GM18868 (cell line): ENCODE measurements around the gene LAMTOR1.
"Not testable (repeated sequence)": the region's sequence is repeated elsewhere in the genome, so short reads cannot be mapped to it uniquely, and the experiment has no call there.

Experiments used
- ATAC-seq: cut with Tn5 transposase; IDR thresholded peaks from one replicate; pipeline ENCODE4 v1.9.1; 2021; ENCODE audit warnings: mild to moderate bottlenecking, moderate library complexity; ENCODE audit not compliant: unreplicated experiment

The LAMTOR1 gene

DNA sequence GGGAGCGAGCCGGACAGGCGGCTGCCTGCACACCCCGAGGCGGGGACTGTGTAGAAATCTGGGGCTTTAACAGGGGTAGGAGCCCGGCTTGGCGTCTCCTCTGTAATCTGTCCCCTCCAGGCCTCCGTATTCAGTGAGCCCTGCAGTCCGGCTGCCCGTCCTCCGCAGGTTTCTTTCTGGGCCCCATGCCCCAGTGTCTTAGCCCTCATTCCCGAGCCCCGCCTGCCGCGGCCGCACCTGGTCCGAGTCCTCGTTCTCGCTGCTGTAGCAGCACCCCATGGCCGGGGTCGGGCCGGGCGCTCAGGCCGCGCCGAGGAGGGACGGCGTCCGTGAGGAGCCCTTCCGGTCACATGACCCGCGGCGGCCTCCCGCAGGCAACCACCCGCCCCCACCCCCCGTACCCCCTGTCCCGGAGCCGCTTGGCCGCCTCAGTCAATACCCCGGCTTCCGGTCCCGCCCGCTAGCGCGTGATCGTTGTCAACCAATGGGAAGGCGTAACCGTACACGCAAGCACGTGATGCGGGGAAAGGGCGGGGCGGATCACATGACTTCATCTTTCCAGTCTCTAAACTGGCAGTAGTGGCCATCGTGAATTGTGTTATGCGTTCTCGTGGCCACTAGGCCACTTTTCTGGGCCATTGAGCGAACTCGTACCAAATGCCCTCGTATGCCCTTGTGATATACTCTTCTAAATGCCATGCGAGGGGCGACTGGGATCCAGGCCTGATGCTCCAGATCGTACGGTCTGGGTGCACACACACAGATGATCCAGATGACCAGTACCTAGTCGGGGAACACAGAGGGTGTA lies at the start of gene LAMTOR1:
Gene LAMTOR1, minus strand, starts transcription at position 352 of the 808 bp plus-strand sequence. Its CDS starts 73 bp downstream, at position 279.
- peak; percentile 89 for ATAC-seq

DNA sequence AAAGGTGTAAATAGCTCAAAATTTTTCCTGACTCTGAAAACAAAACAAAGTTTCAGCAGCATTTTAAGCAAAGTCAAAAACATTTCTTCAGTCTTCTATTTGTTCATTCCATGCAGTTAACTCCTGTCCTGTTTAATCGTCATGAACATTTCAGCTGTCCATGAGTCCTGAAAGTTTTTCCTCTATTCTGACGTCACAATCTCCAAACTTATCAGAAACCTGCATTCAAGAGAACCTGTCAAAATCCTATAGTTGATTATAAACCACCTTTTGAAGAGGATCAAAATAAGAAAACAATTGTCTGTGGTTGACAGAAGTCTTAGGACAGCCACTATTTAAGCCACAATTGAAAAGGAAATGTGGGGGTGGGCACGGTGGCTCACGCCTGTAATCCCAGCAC lies 47.8 kb upstream of the LAMTOR1 start:
- ATAC-seq: no peak

- no peak for ATAC-seq
These were observed 43.5 kb upstream of the LAMTOR1 start for GRCh38 chr11:72146625-72147024.

GRCh38 chr11:72144807-72145565 lies 41.9 kb upstream of the LAMTOR1 start:
- ATAC-seq: no peak

DNA sequence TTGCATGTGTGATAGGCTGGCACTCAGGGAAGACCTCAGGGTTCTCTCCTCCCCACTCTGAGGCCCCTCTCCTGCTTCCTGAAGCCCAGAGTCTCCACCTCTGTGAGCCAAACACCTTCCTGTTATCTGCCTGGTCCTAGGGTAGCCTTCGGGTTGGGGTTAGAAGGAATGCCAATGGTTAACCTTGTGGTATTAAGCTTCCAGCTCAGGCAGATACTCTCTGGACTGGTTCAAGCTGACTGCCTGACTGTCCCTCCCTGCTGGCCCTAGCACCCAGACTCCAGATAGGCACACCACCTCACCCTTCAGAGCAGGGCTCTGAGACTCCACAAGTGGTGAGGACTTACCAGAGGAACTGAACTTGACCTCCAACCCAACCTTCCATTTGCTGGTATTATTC lies 39.4 kb upstream of the LAMTOR1 start:
- ATAC-seq: not testable (repeated sequence)

DNA sequence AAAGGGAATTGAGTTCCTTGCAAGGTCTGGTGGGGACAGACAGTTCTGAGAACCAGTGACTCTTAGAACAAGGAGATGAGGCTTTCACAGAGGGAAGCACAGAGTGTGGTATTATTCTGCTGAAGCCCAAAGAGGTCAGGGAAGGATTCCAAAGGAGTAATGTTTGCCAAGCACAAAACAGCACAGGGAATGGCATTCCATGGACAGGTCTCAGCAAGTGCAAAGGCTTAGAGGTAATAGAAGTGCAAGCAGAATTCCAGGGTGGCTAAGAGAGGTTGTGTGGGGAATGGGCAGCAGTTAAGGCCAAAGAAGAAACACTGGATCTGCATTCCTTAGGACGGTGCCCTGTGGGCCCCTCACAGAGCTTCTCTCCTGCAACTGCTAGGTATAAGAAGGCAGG lies 39.0 kb upstream of the LAMTOR1 start:
- not testable (repeated sequence) for ATAC-seq

- ATAC-seq: no peak
These were observed 38.0 kb upstream of the LAMTOR1 start for GRCh38 chr11:72141066-72141465.

DNA sequence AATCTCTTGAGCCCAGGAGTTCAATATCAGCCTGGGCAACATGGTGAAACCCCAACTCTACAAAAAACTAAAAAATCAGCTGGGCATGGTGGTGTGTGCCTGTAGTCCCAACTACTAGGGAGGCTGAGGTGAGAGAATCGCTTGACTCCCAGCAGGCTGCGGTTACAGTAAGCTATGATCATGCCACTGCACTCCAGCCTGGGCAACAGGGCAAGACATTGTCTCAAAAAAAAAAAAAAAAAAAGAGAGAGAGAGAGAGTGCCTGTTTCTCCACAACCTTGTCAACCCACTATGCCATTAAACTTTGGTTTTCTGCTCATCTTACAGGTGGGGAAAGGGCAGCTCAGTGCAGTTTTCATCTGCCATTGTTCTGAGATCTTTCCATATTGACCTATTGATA lies 37.6 kb upstream of the LAMTOR1 start:
- no peak for ATAC-seq

- ATAC-seq: no peak
These were observed 36.4 kb upstream of the LAMTOR1 start for GRCh38 chr11:72139500-72139899.

DNA sequence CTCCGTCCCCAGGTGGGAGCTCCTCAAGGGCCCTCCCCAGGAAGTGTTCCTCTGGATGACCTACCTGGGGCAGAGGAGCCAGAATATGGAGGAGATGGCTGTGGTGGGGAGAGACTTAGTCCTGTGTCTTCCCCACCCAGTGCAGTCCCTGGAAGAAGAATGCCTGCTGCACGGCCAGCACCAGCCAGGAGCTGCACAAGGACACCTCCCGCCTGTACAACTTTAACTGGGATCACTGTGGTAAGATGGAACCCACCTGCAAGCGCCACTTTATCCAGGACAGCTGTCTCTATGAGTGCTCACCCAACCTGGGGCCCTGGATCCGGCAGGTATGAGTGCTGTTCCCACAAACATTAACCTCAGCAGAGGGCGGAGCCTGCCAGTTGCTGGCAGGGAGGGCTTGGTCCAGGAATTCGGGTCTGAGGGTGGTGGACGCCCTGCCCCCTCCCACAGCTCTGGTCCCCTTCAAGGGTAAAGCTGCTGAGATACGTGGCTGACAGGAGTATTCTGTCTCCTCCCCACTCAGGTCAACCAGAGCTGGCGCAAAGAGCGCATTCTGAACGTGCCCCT lies 35.8 kb upstream of the LAMTOR1 start:
- no peak for ATAC-seq

GRCh38 chr11:72136684-72137262 lies 33.7 kb upstream of the LAMTOR1 start:
- no peak for ATAC-seq

DNA sequence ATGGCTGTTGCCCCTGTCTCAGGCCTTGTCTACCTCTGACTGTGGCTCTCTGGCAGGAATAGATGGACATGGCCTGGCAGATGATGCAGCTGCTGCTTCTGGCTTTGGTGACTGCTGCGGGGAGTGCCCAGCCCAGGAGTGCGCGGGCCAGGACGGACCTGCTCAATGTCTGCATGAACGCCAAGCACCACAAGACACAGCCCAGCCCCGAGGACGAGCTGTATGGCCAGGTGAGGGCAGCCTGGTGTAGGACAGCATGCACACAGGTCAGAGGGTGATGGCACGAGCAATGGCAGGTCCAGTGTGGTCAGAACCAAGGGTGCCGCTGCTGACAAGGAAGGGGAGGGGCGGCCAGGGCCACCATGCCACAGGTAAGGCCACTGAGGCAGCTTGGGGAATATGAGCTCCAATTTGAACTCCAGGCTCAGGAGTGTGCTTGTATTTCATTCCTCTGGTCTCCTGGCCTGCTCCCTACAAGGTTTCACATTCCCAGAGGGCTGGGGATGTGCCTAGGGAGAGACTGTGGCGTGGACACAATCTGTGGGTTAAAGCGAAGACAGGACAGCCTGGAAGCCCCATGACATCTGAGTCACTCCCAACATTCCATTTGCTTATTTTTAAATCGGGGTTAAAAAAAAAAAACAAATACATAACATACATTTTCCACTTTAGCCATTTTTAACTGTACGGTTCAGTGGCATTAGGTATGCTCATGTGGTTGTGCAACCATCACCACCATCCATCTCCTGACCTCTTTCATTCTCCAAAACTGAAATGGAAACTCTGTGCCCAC lies 33.0 kb upstream of the LAMTOR1 start:
- no peak for ATAC-seq

DNA sequence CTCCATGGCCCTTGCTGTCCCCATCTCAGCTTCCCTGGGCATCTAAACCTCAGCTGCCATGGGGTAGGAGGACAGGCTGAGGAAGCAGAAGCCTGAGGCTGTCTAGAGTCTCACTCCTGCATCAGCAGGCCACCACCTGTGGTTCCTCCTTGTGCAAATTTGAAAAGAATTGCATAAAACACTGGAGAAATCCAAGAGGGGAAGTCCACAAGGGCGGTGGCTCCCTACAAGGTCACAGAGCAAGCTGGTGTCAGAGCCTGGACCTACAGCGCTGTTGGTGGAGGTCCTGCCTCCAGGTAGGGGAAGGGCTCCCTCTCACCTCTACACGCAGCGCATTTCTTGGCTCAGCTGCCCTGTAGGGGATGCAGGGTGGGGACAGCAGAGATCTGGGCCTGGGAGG lies 32.4 kb upstream of the LAMTOR1 start, which contains the start of gene FOLR3:
Gene FOLR3, plus strand, starts transcription at position 253 of the 400 bp plus-strand sequence. CDS start 228 bp downstream, outside the sequence.
- ATAC-seq: not testable (repeated sequence)

DNA sequence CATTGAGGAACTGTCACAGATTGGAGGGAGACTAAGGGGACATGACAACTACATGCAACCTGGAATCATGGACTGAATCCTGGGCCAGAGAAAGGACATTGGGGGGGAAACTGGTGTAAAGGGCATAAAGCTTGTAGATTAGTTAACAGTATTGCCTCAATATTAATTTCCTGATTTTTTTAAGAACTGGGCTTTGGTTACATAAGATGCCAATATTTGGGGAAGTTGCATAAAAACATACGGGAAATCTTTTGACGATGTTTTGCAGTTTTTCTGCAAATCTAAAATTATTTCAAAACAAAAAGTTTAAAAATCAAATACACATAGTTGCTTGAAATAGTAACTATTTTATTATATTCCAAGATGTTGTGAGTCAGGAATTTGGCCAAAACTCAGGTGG lies 29.5 kb upstream of the LAMTOR1 start:
- no peak for ATAC-seq

GRCh38 chr11:72129381-72129780 lies 26.3 kb upstream of the LAMTOR1 start:
- no peak for ATAC-seq

DNA sequence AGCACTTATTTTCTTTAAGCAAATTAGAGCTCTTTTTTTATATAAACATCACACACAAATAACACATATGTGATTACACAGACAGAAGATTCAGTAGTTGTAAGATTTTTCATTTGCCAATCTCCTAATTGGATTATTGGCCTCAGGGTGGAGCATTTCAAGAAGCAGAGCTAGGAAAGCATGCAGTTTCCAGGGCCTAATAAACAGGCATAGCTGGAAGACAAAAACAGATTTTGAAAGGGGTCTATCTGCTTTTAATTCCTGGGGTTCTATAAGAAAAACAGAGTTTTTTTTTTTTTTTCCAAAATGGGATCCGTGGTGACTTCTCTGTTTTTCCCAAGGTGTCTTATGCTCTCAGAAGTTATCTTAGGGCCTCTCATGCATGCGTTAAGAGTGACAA lies 24.8 kb upstream of the LAMTOR1 start:
- no peak for ATAC-seq

DNA sequence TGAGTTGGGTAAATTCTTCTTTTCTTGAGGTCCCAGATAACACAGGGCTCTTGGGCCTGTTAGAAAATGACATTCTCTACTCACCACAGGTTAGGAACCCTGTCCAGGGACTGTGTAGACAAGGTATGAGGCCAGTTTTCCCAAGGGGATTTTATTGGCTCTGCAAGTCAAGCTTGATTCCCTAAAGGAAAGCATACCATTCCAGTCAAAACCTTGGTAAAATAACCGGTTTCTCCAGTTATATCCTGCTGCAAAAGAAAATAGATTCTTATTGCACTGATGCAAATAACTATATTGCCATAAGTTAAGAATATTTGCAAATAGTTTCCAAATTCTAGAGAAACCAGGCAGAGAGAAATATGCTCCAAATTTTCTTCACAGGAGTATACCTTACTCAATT lies 22.9 kb upstream of the LAMTOR1 start:
- no peak for ATAC-seq

- no peak for ATAC-seq
These were observed 20.9 kb upstream of the LAMTOR1 start for GRCh38 chr11:72124046-72124445.

GRCh38 chr11:72123117-72123653 lies 20.1 kb upstream of the LAMTOR1 start:
- ATAC-seq: no peak

GRCh38 chr11:72122607-72123006 lies 19.5 kb upstream of the LAMTOR1 start:
- ATAC-seq: no peak
